H1 (cell line): ENCODE results near the gene RNU6-9. TPM values are rescaled to one million over a fixed set of nuclear protein-coding genes. Genes with fewer than 3 reads are reported as not detected.
A peak's percentile ranks its signal among the peaks of the same experiment; 100 is the strongest.

ENCODE experiments used
- CTCF ChIA-PET: fragments of 300-600 bp; sonication (Branson Sonifier 250); formaldehyde crosslinking; loops from one replicate; lab custom pipeline; 2021; ENCODE audit not compliant: partially characterized antibody; lab: Charles Lee
- POLR2A ChIA-PET: fragments of 300-600 bp; sonication (Branson Sonifier 250); formaldehyde crosslinking; loops from one replicate; lab custom pipeline; 2021; ENCODE audit warnings: inconsistent platforms; ENCODE audit not compliant: partially characterized antibody; lab: Charles Lee
- DNase-seq, 2 experiments: peaks; one replicate each; pipeline versions ENCODE4 v3.0.0 to v3.0.0-alpha.2; 2010 to 2022; ENCODE audit warnings: low spot score in 2 of 2, low read depth in 1 of 2, mixed read lengths in 1 of 2
- FAIRE-seq: peaks from 2 replicates; lab custom pipeline; 2011; peaks lifted over from hg19 to GRCh38; lab: Jason Lieb, UNC
- H2AFZ ChIP-seq: 2 replicates; pipeline ENCODE4 v1.8.1; 2012; ENCODE audit warnings: low read length, inconsistent platforms
- H2AK5ac ChIP-seq: 2 replicates; pipeline ENCODE4 v1.6.1; 2013; ENCODE audit warnings: low read depth, low read length
- H2BK120ac ChIP-seq: replicated peaks from 2 replicates; pipeline ENCODE3; 2013; ENCODE audit warnings: low read depth, low read length, inconsistent platforms
- H2BK12ac ChIP-seq: 2 replicates; pipeline ENCODE4 v1.6.1; 2013; ENCODE audit warnings: low read depth, low read length
- H2BK15ac ChIP-seq: 2 replicates; pipeline ENCODE4 v1.6.1; 2013; ENCODE audit warnings: low read length
- H2BK20ac ChIP-seq: 2 replicates; pipeline ENCODE4 v1.6.1; 2013; ENCODE audit warnings: low read length
- H2BK5ac ChIP-seq: 2 replicates; pipeline ENCODE4 v1.6.1; 2013; ENCODE audit warnings: low read depth, low read length
- H3K14ac ChIP-seq: 2 replicates; pipeline ENCODE4 v1.6.1; 2013; ENCODE audit warnings: inconsistent platforms; ENCODE audit not compliant: insufficient read length
- H3K18ac ChIP-seq: 2 replicates; pipeline ENCODE4 v1.6.1; 2013; ENCODE audit warnings: low read length; ENCODE audit errors: extremely low read depth
- H3K23ac ChIP-seq: 2 replicates; pipeline ENCODE4 v1.6.1; 2013; ENCODE audit warnings: inconsistent platforms; ENCODE audit not compliant: insufficient read length
- H3K23me2 ChIP-seq: 2 replicates; pipeline ENCODE4 v1.6.1; 2013; ENCODE audit warnings: low read depth, low read length
- H3K27ac ChIP-seq: 2 replicates; pipeline ENCODE4 v1.6.1; 2011; ENCODE audit warnings: low read depth, low read length, inconsistent platforms
- H3K27me3 ChIP-seq, 4 experiments: replicated peaks in 1 of 4; 1 replicate in 1 of 4; 2 replicates in 3 of 4; pipeline versions ENCODE4 v1.6.1 to v1.8.1; 2011 to 2013; ENCODE audit warnings: low read length in 3 of 4, mild to moderate bottlenecking in 3 of 4, inconsistent platforms in 2 of 4, mixed read lengths in 2 of 4, moderate library complexity in 1 of 4; ENCODE audit not compliant: control insufficient read depth in 3 of 4, insufficient read depth in 3 of 4; ENCODE audit errors: extremely low read depth in 1 of 4
- H3K36me3 ChIP-seq, 4 experiments: 2 replicates each; pipeline versions ENCODE4 v1.6.1 to v1.8.1; 2011 to 2013; ENCODE audit warnings: mild to moderate bottlenecking in 4 of 4, low read length in 3 of 4, moderate library complexity in 2 of 4, control low read depth in 1 of 4, inconsistent platforms in 1 of 4; ENCODE audit not compliant: insufficient read depth in 4 of 4, control insufficient read depth in 2 of 4
- H3K4ac ChIP-seq: replicated peaks from 2 replicates; pipeline ENCODE3; 2013; ENCODE audit warnings: low read length, low read depth, mixed read lengths, inconsistent platforms; ENCODE audit not compliant: insufficient read length
- H3K4me1 ChIP-seq, 4 experiments: replicated peaks in 1 of 4; 1 replicate in 1 of 4; 2 replicates in 3 of 4; pipeline versions ENCODE4 v1.6.1 to v1.8.1; 2011 to 2013; ENCODE audit warnings: low read length in 3 of 4, inconsistent platforms in 2 of 4, mixed read lengths in 1 of 4; ENCODE audit not compliant: insufficient read depth in 4 of 4, control insufficient read depth in 3 of 4
- H3K4me2 ChIP-seq, 2 experiments: 2 replicates each; pipeline versions ENCODE4 v1.6.1 to v1.8.1; 2011 to 2013; ENCODE audit warnings: low read depth in 2 of 2, low read length in 2 of 2, control low read depth in 1 of 2, inconsistent platforms in 1 of 2, mild to moderate bottlenecking in 1 of 2; ENCODE audit not compliant: insufficient read depth in 1 of 2
- H3K4me3 ChIP-seq, 4 experiments: fragments of 200-600, 300-600 bp in 1 of 4; sonication (generic), shearing (Covaris generic), sonication (Bioruptor Twin) in 1 of 4; 2 replicates each; pipeline versions ENCODE4 v1.5.1 to v1.8.1; 2011 to 2016; ENCODE audit warnings: low read length in 4 of 4, low read depth in 3 of 4, control low read depth in 2 of 4, inconsistent platforms in 2 of 4, mild to moderate bottlenecking in 2 of 4, mixed read lengths in 1 of 4, moderate library complexity in 1 of 4; ENCODE audit not compliant: insufficient read depth in 2 of 4; ENCODE audit errors: extremely low read depth in 1 of 4
- H3K56ac ChIP-seq: replicated peaks from 2 replicates; pipeline ENCODE3; 2013; ENCODE audit warnings: low read depth, mild to moderate bottlenecking, mixed read lengths, low read length, inconsistent platforms; ENCODE audit not compliant: insufficient read length
- H3K79me1 ChIP-seq: 2 replicates; pipeline ENCODE4 v1.6.1; 2013; ENCODE audit warnings: low read depth, low read length, control low read depth
- H3K79me2 ChIP-seq, 2 experiments: 2 replicates each; pipeline versions ENCODE4 v1.6.1 to v1.8.1; 2012 to 2013; ENCODE audit warnings: low read length in 2 of 2, mild to moderate bottlenecking in 2 of 2, inconsistent platforms in 1 of 2; ENCODE audit not compliant: insufficient read depth in 2 of 2, control insufficient read depth in 1 of 2
- H3K9ac ChIP-seq, 4 experiments: replicated peaks in 1 of 4; 1 replicate in 1 of 4; 2 replicates in 3 of 4; pipeline versions ENCODE4 v1.6.1 to v1.8.1; 2011 to 2013; ENCODE audit warnings: low read depth in 3 of 4, low read length in 3 of 4, control low read depth in 2 of 4, mild to moderate bottlenecking in 2 of 4, moderate library complexity in 2 of 4, inconsistent platforms in 1 of 4; ENCODE audit errors: extremely low read depth in 1 of 4
- H3K9me3 ChIP-seq, 2 experiments: 2 replicates each; pipeline versions ENCODE4 v1.6.1 to v1.8.1; 2012 to 2013; ENCODE audit warnings: mild to moderate bottlenecking in 2 of 2, moderate library complexity in 2 of 2, control low read depth in 1 of 2, inconsistent platforms in 1 of 2, low read depth in 1 of 2, low read length in 1 of 2, mixed read lengths in 1 of 2; ENCODE audit not compliant: insufficient read depth in 2 of 2
- H4K20me1 ChIP-seq, 2 experiments: replicated peaks in 1 of 2; 2 replicates each; pipeline versions ENCODE3 to v1.8.1; 2011 to 2013; ENCODE audit warnings: inconsistent platforms in 2 of 2, low read length in 2 of 2, mild to moderate bottlenecking in 1 of 2; ENCODE audit not compliant: insufficient read depth in 2 of 2, control insufficient read depth in 1 of 2
- H4K5ac ChIP-seq: 2 replicates; pipeline ENCODE4 v1.6.1; 2013; ENCODE audit warnings: low read length, low read depth, mixed read lengths, inconsistent platforms; ENCODE audit not compliant: insufficient read length
- H4K8ac ChIP-seq: 2 replicates; pipeline ENCODE4 v1.8.0; 2013; ENCODE audit warnings: mild to moderate bottlenecking, moderate library complexity, low read length, inconsistent platforms; ENCODE audit not compliant: insufficient read depth; ENCODE audit errors: extremely low read depth
- H4K91ac ChIP-seq: replicated peaks from 2 replicates; pipeline ENCODE3; 2013; ENCODE audit warnings: low read length, mixed read lengths, inconsistent platforms; ENCODE audit not compliant: insufficient read length
- EGR1 ChIP-seq: IDR thresholded peaks from 2 replicates; pipeline ENCODE4 v1.6.1; 2011; ENCODE audit warnings: low read depth, low read length, borderline replicate concordance
- WGBS, 2 experiments: shearing (Covaris generic) in 1 of 2; methylation state at CpG; one replicate each; pipeline versions ENCODE4 v1.1.6 to v1.1.7; 2013 to 2015; ENCODE audit warnings: low lambda C conversion rate in 2 of 2, mixed read lengths in 2 of 2, inconsistent platforms in 1 of 2, low coverage in 1 of 2, missing lambda C conversion rate in 1 of 2; ENCODE audit not compliant: insufficient replicate concordance in 2 of 2, insufficient coverage in 1 of 2, insufficient read length in 1 of 2; ENCODE audit errors: extremely low coverage in 1 of 2, missing lambda C conversion rate in 1 of 2; 5-methylcytosine and 5-hydroxymethylcytosine counted together
- polyA plus RNA-seq, 7 experiments: library from polyadenylated mRNA; depleted of rRNA in 3 of 7; stranded (reverse) in 5 of 7; unstranded in 2 of 7; fragments of >200 nt in 5 of 7; fragments of 200-250 nt in 2 of 7; gene quantifications; 1 replicate in 5 of 7; 2 replicates in 1 of 7; 4 replicates in 1 of 7; pipeline versions ENCODE4 v1.2.1 to v1.2.3, GENCODE V29; 2011 to 2013; ENCODE audit warnings: missing spikeins in 2 of 7, mixed read lengths in 2 of 7
- total RNA-seq: library from RNA; stranded (reverse); fragmentation: NEBNext Ultra II Directional; extraction: Animal tissue kit (Norgen Biotek cat#: 25700); gene quantifications from 2 replicates; pipeline ENCODE4 v1.2.1, GENCODE V29; 2021
- TF ChIP-seq, protein P1 (sequence below): IDR thresholded peaks from 2 replicates; pipeline ENCODE4 v1.6.1; 2012; ENCODE audit warnings: inconsistent platforms

The RNU6-9 gene
- total and polyA plus RNA-seq, 2 of the 8 experiments (the other 6 are each of a cell fraction or from before 2014, with no cell fraction given), result not detected

DNA sequence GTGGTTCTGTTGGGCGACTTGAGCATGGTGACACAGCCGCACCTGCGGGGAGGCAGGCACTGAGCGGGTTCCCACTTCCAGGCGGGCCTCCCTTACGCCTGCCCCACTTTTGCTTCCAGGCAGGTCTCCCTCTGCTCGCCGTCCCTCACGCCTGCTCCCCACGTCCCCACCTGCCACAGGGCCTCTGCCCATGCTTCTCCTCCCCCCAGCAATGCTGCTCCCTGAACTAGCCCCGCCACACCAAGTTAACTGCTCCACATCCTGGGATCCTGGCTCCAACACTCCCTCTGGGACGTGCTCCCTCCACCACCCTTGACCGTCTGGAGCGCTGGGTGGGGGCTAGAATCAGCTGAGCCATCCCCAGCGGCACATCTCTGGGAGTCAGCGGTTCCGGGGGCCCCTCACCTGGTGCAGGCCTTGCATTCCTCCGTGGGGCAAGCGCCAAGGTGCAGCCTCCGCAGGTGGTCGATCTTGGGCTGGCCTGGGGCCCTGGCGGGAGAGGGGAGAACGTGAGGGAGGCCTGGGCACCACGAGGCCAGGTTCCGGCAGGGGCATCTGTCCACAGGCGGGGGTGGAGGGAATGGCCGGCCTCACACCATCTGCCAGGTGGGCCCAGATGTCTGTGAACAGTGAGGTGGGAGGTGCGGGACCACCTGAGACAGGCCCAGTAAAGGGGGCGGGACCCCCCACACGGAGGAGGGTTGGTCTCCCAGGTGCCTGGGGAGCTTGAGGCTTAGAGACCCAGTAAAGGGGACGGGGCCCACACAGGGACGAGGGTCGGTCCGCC lies 24.6 kb upstream of the RNU6-9 start:
- 87% methylated on average over 32 of the region's 34 CpGs; no CpG with 5 or more reads in 1 of the 2 experiments for WGBS, 2 experiments
- Histone ChIP-seq H3K23ac (no peak overlapping the region), H3K9me3 (peaks cover 0 to 3% of the 10 kb centered on the region in 2 experiments; a peak in 1 of 4 replicates), H4K20me1 (peaks cover 4 to 11% of the 10 kb centered on the region in 2 experiments), H2BK12ac (0 out of 2 replicates have a peak overlapping the region, but pooled peaks have one; percentile 27), H3K79me1 (no peaks in the 10 kb centered on the region; the same call in 1 of the 2 replicates), H3K4me2 (no peak overlapping the region), H4K5ac (no peak overlapping the region), H3K4me1 (peaks cover 3 to 22% (median 7%) of the 10 kb centered on the region in 4 experiments), H4K91ac (no peak overlapping the region), H3K36me3 (peaks cover 0 to 14% (median 0%) of the 10 kb centered on the region in 4 experiments; a peak in 2 of 8 replicates), H2BK20ac (no peak overlapping the region), H2BK5ac (no peak overlapping the region; the same call in 1 of the 2 replicates), H2AFZ (no peak overlapping the region), H3K4ac (no peak overlapping the region), H2BK120ac (no peak overlapping the region), H2AK5ac (no peak overlapping the region), H3K18ac (no peak overlapping the region), H3K14ac (no peak overlapping the region), H3K9ac (no peak overlapping the region), H3K79me2 (no peaks in the 10 kb centered on the region), H3K56ac (no peak overlapping the region), H3K27me3 (no peaks in the 10 kb centered on the region; a peak in 1 of 7 replicates), H4K8ac (no peak overlapping the region; the same call in 1 of the 2 replicates), H3K4me3 (no peak overlapping the region), H3K27ac (no peak overlapping the region), H3K23me2 (no peaks in the 10 kb centered on the region), H2BK15ac (no peak overlapping the region)
- ChIA-PET CTCF (interaction anchor here (2.6 kb wide), 1 partner anchor 34 kb away, joined by 8 read pairs; no protein-coding TSS in a partner anchor), POLR2A (no interaction called here)
- TF ChIP-seq, protein P1, sequence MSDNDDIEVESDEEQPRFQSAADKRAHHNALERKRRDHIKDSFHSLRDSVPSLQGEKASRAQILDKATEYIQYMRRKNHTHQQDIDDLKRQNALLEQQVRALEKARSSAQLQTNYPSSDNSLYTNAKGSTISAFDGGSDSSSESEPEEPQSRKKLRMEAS, result 0 out of 2 replicates have a peak, but pooled peaks have one; percentile 12
- no peak for TF ChIP-seq EGR1
- no peak for DNase-seq
- FAIRE-seq, result no peak
